ENCODE data around the gene TMEM35B.

GRCh38 chr1:34984793-34985608 lies at the start of gene TMEM35B:
- peak; percentile 46 for TF ChIP-seq CTCF (IDR thresholded peaks at IDR 0.05; ENCODE audit: borderline replicate concordance, extremely low read depth, low read length, poor library complexity, severe bottlenecking)
- no peak for TF ChIP-seq EZH2 (IDR thresholded peaks at IDR 0.05; ENCODE audit: borderline replicate concordance, low read depth, low read length, severe bottlenecking)

Measured in DND-41 (cell line).